CD4-positive, alpha-beta T cell treated with Interleukin-4 for 4 hours (primary cell): ENCODE data around the gene ATG5.

Experiments
- DNase-seq: peaks from one replicate; pipeline ENCODE4 v3.0.0-alpha.2; 2020

Gene ATG5

DNA sequence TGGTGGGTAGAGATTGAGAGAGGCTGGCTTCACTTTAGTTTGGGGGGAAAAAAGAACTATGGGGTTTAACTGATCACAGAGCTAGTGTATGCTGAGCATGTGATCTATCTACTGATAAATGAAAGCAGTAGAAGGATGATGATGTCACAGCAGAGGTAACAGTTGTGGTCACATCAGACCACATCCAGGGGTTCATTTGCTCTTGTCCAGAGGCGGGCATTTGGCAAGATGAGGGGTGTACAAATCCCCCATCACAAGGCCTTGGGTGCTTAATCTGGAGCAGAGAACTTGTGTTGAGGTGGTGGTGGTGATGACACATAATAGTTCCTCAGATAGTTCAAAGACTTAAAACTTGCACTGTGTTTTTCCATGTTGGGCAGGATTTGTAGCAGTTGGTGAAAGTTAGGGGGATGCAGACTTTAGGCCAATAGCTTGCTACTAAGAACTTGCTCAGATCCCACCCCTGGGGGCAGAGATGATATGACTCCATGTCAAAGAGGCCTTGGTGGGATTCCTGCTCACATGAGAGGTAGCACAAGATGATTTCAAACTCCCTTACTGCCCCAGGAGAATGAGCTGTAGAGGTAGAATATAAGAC is 176.0 kb downstream of the ATG5 start:
- DNase-seq: peak; percentile 48

DNA sequence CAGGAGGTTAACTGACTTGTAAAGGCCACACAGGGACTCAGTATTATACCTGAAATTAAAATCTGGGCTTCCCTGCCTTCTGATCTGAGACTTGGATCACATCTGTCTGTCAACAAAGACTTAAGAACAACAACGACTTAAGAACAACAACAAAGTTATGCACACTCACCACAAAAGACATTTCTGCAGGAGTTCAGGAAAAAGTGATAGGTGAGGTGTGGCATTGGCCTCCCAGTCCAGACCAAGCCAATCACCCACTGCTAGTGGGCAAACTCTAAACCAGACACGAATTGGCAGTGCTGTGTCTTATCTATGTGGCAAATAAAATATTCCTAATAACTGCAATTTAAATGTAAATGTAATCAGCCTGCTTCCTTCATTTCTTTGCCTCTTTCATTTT is 178.1 kb downstream of the ATG5 start:
- DNase-seq: no peak

DNA sequence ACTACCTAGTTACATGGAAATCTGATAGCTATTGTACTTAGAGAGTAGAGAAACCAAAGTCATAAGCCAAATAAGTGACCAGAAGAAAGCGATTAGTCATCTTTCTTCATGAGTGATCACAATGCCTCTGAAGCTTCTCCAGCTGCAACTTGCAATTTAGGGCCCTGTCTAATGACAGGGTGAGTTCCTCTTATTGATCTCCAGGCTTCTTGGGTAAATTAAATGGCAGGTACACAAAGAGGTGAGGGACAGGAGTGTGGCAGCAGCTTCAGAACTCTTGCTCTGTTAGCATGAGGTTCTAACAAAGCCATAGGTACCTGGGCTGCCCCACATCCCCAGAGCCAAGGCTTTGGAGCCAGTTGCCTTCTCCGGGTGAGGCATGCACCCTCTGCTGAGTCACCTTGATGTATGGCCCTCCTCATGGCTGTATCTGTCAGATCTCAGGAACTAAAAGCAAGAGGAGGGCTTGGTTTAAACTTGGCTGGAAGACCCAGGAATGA is 178.7 kb downstream of the ATG5 start:
- no peak for DNase-seq

DNA sequence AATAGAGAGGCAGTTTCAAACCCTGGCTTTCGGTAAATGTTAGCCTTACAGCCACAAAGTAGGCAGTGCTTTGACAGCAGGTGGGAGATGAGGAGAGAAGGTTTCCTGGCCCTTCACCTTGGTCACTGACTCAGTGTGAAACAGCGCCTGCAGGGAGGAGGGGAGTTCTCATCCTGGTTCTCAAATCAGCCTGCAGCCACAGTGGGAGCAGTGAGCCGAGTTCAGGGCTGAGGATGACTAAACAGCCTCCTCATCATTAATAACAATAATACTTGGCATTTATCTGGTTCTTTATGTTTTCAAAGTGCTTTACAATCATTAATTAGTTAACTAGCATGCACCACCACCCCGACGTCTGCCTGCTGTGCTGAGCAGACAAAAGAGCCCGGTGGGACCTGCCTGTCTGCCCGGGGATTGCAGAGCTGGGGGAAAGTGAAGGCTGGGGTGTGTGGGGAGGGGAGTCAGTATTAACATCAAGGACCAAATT is 179.8 kb downstream of the ATG5 start:
- peak; percentile 21 for DNase-seq

DNA sequence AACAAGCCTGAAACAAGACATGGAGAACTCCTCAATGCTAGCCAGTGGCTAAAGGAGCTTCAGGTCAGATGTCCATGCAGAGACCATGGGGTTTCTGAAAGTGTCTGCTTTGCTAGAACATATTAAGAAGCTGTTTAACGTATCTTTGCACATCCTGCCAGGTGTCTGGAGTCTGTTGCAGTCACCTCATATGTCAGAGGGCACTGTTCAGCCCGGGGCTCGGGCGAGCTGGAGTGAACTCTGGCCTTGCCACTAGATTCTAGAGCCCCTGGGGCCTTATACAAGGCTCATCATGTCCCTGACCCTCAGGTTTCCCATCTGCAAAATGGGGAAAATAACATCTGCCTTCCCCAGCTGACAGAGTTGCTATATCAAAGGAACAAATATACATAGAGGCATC is 180.4 kb downstream of the ATG5 start:
- DNase-seq: no peak

- no peak for DNase-seq
These were observed 181.9 kb downstream of the ATG5 start for GRCh38 chr6:106143665-106144064.

DNA sequence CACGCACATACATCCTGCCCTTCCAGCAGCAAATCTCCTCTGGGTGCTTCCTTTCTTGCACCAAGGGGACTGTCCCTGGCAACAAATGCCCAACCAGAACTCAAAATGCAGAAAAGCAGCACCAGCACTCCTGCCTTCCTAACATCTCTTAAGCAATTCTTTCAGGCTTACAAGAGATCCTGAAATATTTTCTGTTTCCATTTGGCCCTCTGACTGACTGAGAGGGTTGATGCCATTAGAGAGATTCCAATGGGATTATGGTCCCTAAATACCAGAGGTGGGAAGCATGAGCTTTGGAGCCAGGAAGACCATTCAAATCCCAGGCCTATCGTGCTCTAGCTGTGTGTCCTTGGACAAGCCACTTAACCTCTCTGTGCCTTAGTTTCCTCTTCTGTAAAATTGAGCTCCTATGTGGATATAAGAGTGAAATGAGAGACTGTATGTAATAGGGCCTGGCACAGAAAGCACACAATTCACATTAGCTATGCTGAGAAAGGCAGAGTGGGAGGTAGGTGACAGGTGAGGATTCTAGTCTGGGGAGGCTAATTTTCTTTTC is 182.6 kb downstream of the ATG5 start:
- DNase-seq: no peak

DNA sequence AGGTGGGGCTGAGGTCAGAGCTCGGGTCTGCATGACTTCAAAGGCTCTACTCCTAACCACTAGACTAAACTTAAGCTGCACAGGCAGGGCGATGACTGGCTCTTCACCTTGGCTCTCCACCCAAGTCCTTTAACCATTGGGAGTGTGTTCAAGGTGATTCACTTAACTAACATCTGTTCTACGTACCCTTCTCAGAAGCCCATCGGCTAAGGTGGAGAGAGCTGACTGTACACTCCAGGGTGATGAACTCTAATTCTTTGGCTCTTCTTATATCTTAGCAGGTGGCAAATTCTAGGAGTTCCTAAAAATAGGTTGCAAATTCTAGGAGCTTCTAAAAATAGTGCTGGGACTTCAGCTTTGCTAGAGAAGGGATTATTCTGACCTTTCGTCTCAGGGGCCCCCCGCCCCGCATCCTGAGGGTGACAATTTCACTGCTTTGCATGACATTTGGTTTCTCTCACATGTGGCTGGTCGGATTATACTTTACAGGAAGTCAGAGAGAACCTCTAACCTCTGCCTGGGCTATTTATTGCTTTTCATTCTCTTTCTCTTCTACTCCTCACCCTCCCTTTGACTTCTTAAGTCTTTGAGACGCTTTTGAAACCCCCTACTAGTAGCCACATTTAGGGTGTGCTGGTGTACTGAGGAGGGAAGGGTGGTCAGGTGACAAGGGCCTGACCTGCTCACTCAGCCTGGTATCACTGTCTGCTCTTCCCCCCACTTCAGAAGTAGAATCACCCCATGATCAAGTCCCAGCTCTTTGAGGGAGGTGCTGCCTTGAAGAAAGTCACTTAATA is 183.9 kb downstream of the ATG5 start:
- peak; percentile 63 for DNase-seq

DNA sequence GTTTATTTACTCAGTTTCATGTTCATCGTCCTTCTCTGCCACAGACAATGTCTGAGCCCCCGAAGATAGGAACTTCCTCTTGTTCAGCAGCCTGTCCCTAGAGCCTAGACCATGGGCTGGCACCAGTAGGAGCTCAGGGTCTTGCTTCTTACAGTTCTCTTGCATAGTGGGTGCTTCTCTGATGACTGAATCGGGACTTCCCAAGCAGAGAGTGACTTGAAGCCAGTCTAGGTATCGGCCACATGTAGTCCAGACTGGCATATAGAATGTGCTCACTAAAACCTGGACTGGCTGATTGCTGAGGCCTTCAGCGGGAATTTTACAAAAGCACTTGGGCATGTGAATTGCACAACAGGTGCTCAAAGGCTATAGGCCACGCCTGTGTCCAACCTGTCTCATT is 187.4 kb downstream of the ATG5 start:
- DNase-seq: no peak

DNA sequence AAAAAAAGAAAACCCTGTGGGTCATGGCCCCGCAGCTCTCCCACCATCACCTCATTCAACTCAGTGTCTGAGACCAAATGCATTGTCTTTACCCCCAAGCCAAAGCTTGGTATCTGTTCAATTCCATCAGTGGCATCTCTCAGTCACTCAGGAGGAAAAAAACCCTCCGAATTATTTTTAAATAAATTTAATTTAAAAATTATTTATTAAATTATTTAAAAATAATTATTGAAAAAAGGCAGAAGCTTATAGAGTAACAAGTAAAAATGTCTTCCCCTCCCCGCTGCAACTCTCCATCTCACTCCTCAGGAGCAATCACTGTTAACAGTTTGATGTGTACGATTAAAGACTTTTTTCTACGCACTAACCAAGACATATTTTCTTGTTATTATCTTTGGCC is 188.7 kb downstream of the ATG5 start:
- DNase-seq: no peak

GRCh38 chr6:106135911-106136571 is 189.5 kb downstream of the ATG5 start:
- no peak for DNase-seq

DNA sequence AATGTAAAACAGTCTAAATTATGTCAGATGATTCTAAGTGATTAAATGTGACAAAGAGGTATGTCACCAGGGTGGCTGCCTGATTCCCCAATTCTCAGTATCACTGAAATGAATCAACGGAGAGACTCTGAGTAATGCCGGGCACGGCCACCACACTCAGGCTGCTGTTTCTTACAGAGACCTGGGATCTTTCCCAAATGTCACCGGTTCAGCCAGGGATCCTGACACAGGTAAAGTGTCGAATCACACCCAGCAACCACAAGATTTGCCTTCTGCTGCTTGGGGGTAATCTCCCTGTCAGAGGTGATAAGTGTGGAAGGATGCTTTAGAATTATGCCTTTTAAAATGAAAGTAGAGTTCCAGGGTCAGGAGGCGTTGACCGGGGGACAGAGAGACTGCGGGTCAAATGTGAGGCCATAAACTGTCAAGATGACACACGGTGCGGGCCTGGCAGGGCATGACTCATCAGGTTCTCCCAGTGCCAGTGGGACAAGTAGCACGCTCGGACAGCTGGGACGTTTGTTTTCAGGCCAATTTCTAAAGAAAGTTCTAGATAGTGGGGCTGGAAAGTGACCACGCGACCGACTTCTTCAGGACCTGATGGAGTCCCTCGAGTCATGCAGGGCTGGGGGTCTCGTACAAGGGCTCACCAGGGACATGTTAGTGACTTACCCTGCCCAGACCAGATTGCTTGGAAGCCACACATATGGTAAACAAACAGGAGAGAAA is 190.5 kb downstream of the ATG5 start:
- DNase-seq: no peak
